Brain pericyte (primary cell): Measurements from ENCODE around the gene CILP2.

Source experiments
- DNase-seq: peaks from one replicate; pipeline ENCODE4 v3.0.0-alpha.2; 2012; ENCODE audit warnings: low read depth, low spot score

The CILP2 gene, protein sequence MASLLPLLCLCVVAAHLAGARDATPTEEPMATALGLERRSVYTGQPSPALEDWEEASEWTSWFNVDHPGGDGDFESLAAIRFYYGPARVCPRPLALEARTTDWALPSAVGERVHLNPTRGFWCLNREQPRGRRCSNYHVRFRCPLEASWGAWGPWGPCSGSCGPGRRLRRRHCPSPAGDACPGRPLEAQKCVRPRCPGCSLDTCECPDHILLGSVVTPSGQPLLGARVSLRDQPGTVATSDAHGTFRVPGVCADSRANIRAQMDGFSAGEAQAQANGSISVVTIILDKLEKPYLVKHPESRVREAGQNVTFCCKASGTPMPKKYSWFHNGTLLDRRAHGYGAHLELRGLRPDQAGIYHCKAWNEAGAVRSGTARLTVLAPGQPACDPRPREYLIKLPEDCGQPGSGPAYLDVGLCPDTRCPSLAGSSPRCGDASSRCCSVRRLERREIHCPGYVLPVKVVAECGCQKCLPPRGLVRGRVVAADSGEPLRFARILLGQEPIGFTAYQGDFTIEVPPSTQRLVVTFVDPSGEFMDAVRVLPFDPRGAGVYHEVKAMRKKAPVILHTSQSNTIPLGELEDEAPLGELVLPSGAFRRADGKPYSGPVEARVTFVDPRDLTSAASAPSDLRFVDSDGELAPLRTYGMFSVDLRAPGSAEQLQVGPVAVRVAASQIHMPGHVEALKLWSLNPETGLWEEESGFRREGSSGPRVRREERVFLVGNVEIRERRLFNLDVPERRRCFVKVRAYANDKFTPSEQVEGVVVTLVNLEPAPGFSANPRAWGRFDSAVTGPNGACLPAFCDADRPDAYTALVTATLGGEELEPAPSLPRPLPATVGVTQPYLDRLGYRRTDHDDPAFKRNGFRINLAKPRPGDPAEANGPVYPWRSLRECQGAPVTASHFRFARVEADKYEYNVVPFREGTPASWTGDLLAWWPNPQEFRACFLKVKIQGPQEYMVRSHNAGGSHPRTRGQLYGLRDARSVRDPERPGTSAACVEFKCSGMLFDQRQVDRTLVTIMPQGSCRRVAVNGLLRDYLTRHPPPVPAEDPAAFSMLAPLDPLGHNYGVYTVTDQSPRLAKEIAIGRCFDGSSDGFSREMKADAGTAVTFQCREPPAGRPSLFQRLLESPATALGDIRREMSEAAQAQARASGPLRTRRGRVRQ

GRCh38 chr19:19538061-19538784 is at the start of gene CILP2:
TSS of gene CILP2 (plus strand) at chr19:19538265. CDS start at chr19:19538350, 85 bp downstream.
- no peak for DNase-seq

DNA sequence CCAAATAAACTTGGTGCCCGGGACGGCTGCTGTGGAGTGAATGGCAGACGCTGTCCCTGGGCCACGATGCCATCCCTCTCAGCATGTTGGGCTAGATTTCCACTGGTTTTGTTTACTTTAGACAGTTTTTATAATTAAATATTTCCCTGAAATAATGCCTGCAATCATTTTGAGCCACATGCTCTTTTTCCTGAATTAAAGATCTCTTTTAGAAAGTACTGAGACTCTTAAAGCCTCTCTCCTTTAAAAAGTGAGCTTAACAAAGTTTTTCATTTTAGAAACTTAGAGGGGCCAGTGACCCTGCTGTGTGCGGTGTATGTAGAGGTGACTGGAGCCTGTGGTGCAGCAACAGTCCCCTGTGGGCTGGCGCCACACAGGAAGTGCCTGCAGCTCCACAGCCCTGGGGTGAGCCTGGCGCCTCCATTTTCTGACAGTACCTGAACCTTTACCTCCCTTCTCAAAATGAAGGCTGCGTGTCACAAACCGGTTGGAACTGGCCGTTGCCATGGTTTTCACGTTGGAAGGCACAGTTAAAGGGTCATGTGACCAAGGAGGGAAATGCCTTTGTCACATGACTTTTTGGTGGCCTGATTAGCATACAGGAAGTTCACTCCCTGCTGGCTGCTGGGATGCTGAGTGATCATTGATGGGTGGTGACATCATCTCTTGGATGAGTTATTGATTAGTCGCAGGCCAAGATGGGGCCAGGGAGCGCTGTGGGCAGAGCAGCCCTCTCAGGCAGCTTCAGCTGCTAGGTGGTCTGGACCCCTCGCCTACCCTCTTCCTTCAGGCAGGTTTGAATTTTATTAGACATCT is 49.0 kb upstream of the CILP2 start:
- DNase-seq, result peak; percentile 38

- DNase-seq, result no peak
Measured at GRCh38 chr19:19489804-19490204, 48.3 kb upstream of the CILP2 start.

DNA sequence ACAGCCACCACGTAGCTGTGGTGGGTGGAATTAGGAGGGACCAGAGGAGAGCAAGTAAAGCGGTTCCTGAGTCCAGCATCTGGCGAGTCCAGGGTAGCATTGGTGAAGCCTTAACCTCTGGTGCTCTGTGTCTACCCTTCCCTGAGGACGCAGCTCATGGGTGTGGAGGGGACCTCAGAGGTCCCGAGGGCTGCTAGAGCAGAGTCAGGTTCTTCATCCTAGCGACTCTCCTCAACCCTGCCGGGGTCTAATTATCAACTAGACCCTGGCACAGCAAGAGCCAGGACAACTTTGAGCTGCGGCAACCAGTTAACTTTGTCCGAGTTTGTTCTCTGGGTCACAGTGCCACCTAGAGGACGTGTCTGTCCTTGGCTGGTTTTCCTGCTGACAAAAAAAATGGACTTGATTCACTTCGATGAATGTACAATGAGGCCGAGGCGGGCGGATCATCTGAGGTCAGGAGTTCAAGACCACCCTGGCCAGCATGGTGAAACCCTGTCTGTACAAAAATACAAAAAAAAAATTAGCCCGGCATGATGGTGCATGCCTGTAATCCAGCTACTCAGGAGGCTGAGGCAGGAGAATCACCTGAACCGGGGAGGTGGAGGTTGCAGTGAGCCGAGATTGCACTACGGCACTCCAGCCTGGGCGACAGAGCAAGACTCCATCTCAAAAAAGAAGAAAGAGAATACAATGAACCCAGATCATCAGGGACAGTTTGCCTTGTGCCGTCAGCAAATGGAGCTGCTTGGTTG is 47.7 kb upstream of the CILP2 start:
- peak; percentile 52 for DNase-seq

DNA sequence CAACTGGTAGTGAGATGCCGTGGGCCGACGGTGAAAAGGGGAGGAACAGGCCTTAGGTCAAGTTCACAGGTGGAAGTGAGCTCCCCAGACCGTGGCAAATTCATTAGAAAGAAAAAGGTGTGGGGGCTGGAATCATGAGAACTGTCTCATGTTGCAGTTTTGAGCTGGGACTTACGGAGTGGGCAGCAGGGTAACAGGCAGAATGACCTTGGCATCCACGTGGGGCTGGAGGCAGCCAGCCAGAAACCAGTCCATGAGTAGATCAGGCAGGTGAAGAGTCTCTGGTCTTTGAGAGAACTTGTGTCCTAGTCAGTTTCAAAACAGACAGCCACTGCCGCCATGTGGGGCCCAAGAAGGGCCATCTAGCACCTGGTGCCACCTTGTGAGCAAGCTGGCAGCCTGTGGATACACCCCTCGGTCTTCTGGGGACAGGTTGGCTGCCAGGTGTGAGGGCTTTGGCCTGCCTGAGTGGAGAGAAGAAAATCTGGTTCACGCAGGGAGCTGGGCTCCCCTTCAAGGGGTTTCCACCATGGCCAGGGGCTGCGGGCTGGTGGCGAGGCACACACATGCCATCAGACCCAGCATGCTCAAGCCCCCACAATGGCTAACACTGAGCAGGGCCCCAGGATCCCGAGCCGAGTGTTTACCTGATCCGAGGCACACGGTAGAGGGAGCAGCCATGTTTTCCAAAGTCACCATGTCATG is 46.6 kb upstream of the CILP2 start:
- DNase-seq, result no peak

DNA sequence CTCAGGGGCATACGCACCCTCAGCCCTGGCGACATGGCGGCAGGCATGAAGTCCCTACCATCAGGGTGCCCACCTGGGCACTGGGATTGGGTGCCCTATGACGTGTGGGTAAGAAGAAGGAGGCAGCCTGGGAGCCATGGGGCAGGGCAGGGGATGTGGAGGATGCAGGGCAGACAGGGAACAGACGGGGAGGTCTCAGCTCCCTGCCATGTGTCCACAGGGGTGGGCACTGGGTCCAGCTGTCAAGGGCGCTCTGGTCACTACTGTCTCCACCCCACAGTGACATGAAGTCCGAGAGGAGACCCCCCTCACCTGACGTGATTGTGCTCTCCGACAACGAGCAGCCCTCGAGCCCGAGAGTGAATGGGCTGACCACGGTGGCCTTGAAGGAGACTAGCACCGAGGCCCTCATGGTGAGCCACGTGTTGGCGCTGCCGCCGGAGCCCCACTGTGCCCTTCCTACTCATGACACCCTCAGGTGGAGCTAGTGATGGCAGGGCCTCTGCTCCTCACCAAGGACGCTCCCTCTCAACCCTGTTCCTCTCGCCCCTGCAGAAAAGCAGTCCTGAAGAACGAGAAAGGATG is 45.9 kb upstream of the CILP2 start:
- DNase-seq, result no peak

- no peak for DNase-seq
Measured at GRCh38 chr19:19493841-19494546, 44.1 kb upstream of the CILP2 start.

DNA sequence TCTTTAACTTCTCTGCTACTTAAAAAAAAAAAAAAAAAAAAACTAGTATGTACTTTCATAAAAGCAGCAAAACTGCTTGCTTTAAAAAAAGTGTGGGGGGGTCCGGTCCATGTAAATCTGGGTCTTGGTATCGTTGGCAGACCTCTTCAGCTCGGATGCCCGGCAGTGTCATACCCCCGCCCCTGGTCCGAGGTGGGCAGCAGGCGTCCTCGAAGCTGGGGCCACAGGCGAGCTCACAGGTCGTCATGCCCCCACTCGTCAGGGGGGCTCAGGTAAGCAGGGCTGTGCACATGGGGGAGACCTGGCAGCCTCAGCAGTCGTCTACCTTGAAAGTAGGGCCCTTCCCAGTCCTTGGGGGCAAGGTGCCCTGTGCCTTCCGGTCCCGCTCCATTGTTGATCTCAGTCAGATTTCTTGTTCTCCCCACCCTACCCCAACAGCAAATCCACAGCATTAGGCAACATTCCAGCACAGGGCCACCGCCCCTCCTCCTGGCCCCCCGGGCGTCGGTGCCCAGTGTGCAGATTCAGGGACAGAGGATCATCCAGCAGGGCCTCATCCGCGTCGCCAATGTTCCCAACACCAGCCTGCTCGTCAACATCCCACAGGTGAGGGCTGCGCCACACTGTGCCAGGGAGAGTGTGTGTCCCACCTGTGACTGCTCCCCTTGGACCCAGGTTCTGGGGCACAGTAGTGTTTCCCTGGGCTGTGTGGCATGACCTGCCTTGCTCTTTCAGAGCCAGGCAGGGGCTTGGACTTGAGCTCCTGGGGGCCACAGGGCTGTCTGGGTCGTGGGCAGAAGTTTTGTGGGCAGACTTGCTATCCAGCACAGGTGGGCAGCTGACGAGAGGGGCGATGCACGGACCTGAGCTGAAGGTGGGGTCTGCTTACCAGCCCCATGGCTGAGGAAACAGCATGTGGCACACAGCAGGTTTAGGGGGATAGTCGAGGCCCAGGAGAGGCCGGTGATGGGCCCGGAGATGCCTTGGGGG is 42.2 kb upstream of the CILP2 start:
- no peak for DNase-seq

GRCh38 chr19:19498255-19498991 is 39.6 kb upstream of the CILP2 start:
- DNase-seq, result no peak

GRCh38 chr19:19499272-19499995 is 38.6 kb upstream of the CILP2 start:
- no peak for DNase-seq

DNA sequence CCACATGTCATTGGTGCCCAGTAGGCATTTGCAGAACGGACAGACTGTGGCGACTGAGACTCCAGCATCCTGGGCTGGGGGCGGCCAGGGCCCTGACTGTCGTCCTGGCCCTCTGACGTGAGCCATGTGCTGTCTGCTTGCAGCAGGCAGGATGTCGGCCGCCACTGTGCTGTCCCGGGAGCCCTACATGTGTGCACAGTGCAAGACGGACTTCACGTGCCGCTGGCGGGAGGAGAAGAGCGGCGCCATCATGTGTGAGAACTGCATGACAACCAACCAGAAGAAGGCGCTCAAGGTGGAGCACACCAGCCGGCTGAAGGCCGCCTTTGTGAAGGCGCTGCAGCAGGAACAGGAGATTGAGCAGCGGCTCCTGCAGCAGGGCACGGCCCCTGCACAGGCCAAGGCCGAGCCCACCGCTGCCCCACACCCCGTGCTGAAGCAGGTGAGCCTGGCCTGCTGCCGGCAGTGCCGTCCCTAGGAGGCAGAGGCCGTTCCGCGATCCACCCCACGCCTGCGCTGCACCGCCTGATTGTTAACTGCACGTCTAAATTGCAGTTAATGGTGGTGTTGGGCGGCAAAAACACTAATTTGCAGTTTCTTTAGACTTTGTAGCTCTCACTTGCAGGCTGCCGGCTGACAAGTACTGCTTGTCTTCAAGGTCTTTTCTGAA is 37.0 kb upstream of the CILP2 start:
- no peak for DNase-seq

DNA sequence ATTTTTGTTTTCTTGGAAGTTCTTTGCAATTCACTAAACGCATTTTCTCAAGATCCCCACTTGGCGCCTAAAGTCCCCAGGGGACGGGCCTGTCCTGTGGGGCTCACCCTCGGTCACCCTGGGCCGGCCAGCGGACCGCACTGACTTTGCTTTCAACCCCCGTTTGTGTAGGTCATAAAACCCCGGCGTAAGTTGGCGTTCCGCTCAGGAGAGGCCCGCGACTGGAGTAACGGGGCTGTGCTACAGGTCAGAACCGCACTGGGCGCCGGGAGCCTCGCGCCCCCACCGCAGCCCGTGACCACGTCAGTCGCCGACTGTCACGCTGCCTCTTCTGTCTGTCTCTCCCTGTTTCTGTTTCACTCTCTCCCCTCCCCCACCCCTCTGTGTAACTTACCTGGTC is 36.3 kb upstream of the CILP2 start:
- DNase-seq, result no peak

DNA sequence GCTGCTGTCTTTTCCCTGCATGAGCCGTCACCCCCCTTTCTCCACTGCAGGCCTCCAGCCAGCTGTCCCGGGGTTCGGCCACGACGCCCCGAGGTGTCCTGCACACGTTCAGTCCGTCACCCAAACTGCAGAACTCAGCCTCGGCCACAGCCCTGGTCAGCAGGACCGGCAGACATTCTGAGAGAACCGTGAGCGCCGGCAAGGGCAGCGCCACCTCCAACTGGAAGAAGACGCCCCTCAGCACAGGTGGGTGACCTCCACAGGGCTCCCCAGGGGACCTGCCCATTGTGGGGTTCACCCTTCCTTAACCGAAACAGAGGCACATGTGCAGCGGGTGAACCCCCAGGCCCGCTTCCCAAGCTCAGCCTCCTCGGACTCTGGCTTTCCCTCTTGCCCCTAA is 35.8 kb upstream of the CILP2 start:
- no peak for DNase-seq

DNA sequence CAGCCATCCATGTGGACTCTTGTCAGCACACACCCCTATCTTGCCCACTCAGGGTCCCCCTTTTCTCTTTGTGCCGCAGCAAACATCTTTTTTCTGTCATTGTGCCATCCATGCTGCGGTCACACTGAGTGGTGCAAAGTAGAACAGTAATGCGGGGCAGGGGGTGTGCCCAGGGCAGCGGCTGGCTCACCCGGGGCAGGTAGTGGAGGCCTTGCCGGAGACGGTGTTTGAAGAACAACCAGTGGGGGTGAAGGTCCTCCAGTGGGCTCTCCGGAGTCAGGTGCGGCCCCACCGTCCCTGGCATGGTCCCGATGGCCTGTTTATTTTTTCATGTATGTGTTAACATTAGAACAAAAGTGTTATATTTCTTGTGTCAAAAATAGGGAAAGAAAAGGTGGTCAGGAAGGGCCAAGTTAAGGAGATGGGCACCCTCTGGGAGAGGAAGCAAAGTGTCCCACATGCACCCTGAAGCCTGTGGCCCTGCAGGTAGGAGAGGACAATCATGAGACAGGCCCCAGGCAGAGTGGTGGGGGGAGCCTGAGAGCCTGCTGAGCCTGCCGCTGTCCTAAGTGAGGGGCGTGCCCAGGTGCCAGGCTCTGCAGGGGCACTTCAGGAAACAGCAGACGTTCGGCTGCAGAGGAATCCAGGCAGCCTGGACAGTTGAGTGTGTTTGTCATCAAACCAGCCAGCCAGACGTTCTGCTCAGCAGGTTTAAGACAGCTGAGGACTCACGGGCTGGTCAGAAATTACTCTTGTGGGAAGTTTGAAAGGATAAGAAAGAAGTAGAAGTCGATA is 35.1 kb upstream of the CILP2 start:
- DNase-seq, result no peak
